GM12878 (cell line): Measurements from ENCODE around the gene NCR3LG1. TPM values are rescaled to one million over a fixed set of nuclear protein-coding genes. Genes with fewer than 3 reads are reported as not detected.

Experiments used
- ATAC-seq: fragments of 200-7000 bp; cut with Tn5 transposase; 3 replicates; pipeline ENCODE4 v1.9.1; 2020; ENCODE audit warnings: mild to moderate bottlenecking, moderate library complexity
- BruUV-seq: library from RNA; stranded (reverse); fragments of 400-500 nt; replicated peaks from 2 replicates; lab custom pipeline; 2021; lab: Mats Ljungman, UMichigan
- CTCF ChIA-PET: fragments of 300-600 bp; sonication (Branson Sonifier 250); formaldehyde crosslinking; extraction: SDS; loops from one replicate; lab custom pipeline; 2021; ENCODE audit warnings: inconsistent platforms; lab: Yijun Ruan, JAX
- POLR2A ChIA-PET: fragments of 350-600 bp; formaldehyde crosslinking; extraction: SDS; loops from one replicate; lab custom pipeline; 2021; ENCODE audit warnings: inconsistent platforms; lab: Charles Lee
- RAD21 ChIA-PET: fragments of 300-600 bp; sonication (Branson Sonifier 250); formaldehyde crosslinking; loops from one replicate; lab custom pipeline; 2023; ENCODE audit warnings: antibody characterized with exemption; ENCODE audit not compliant: unreplicated experiment; lab: Charles Lee
- SMC1A ChIA-PET: fragments of 300-600 bp; sonication (Branson Sonifier 250); formaldehyde crosslinking; loops from one replicate; lab custom pipeline; 2023; ENCODE audit not compliant: unreplicated experiment, uncharacterized antibody; lab: Charles Lee
- DNase-seq: peaks from one replicate; pipeline ENCODE4 v3.0.0-alpha.2; 2011; ENCODE audit warnings: low read depth, low spot score
- FAIRE-seq: peaks from 3 replicates; lab custom pipeline; 2011; peaks lifted over from hg19 to GRCh38; lab: Jason Lieb, UNC
- H2AFZ ChIP-seq: 2 replicates; pipeline ENCODE4 v1.6.0; 2011; ENCODE audit warnings: low read depth, low read length, control low read depth; ENCODE audit not compliant: control insufficient read depth
- H3K27ac ChIP-seq: 2 replicates; pipeline ENCODE4 v1.5.1; 2011; ENCODE audit warnings: control low read depth; ENCODE audit not compliant: control insufficient read depth, insufficient read depth
- H3K27me3 ChIP-seq, 2 experiments: replicated peaks in 1 of 2; 2 replicates each; pipeline versions ENCODE4 v1.6.0 to v1.6.1; 2011; ENCODE audit warnings: low read length in 1 of 2; ENCODE audit not compliant: control insufficient read depth in 2 of 2, insufficient read depth in 2 of 2
- H3K36me3 ChIP-seq, 2 experiments: 2 replicates each; pipeline ENCODE4 v1.5.1; 2011; ENCODE audit warnings: low read length in 1 of 2; ENCODE audit not compliant: control insufficient read depth in 2 of 2, insufficient read depth in 2 of 2
- H3K4me1 ChIP-seq: 2 replicates; pipeline ENCODE4 v1.6.1; 2011; ENCODE audit warnings: mild to moderate bottlenecking, low read length, moderate library complexity, mixed read lengths; ENCODE audit not compliant: control insufficient read depth, insufficient read depth
- H3K4me2 ChIP-seq: 2 replicates; pipeline ENCODE4 v1.6.0; 2011; ENCODE audit warnings: control low read depth; ENCODE audit not compliant: control insufficient read depth, insufficient read depth
- H3K4me3 ChIP-seq: fragments of 200-600 bp; sonication (generic); 2 replicates; pipeline ENCODE4 v1.5.1; 2016
- H3K79me2 ChIP-seq: 2 replicates; pipeline ENCODE4 v1.6.0; 2011; ENCODE audit warnings: low read length; ENCODE audit not compliant: control insufficient read depth, insufficient read depth
- H3K9ac ChIP-seq: 2 replicates; pipeline ENCODE4 v1.8.0; 2011; ENCODE audit warnings: low read length, control low read depth, mixed read lengths; ENCODE audit not compliant: control insufficient read depth, insufficient read depth
- H3K9me3 ChIP-seq: replicated peaks from 3 replicates; pipeline ENCODE4 v1.5.1; 2011; ENCODE audit warnings: mild to moderate bottlenecking, low read length; ENCODE audit not compliant: control insufficient read depth, insufficient read depth
- H4K20me1 ChIP-seq: 2 replicates; pipeline ENCODE4 v1.6.0; 2011; ENCODE audit not compliant: control insufficient read depth, insufficient read depth
- WGBS: methylation state at CpG from one replicate; pipeline ENCODE4 v1.1.6; 2016; ENCODE audit warnings: low lambda C conversion rate; ENCODE audit not compliant: insufficient replicate concordance, insufficient coverage; ENCODE audit errors: missing lambda C conversion rate; 5-methylcytosine and 5-hydroxymethylcytosine counted together
- in situ Hi-C: fragments of 300-500 bp; cut with MboI; formaldehyde crosslinking; loops from 9 replicates; pipeline ENCODE4 v1.14.3; 2018; ENCODE audit warnings: mixed read lengths
- intact Hi-C: fragments of 100-400 bp; cut with micrococcal nuclease; formaldehyde crosslinking; loops from one replicate; pipeline ENCODE4 v1.14.2; 2022; ENCODE audit not compliant: unreplicated experiment
- polyA plus RNA-seq, 11 experiments: library from polyadenylated mRNA; depleted of rRNA in 4 of 11; unstranded in 6 of 11; stranded (reverse) in 5 of 11; fragments of >200 nt; fragmentation: Nextera tagmentation in 4 of 11; fragmentation: Illumina TruSeq in 1 of 11; extraction: Ambion mirVana in 4 of 11; extraction: Trizol in 1 of 11; gene quantifications; 1 replicate in 1 of 11; 2 replicates in 10 of 11; pipeline versions ENCODE4 v1.2.1 to v1.2.3, GENCODE V29; 2011 to 2016; ENCODE audit warnings: inconsistent platforms in 2 of 11, missing spikeins in 2 of 11, low read depth in 1 of 11
- total RNA-seq, 4 experiments: library from RNA; depleted of rRNA in 3 of 4; stranded (reverse); fragments of >200 nt in 3 of 4; fragmentation: Illumina TruSeq in 1 of 4; extraction: Trizol in 1 of 4; gene quantifications; 2 replicates each; pipeline versions ENCODE4 v1.2.1 to v1.2.3, GENCODE V29; 2013 to 2021
- TF ChIP-seq, protein P1 (sequence below): IDR thresholded peaks from 2 replicates; pipeline ENCODE4 v1.6.1; 2012; ENCODE audit warnings: low read depth, low read length, improper control_type of control experiment
- TF ChIP-seq, protein P2 (sequence below): IDR thresholded peaks from 2 replicates; pipeline ENCODE4 v1.6.1; 2011; ENCODE audit warnings: borderline replicate concordance, low read depth, mild to moderate bottlenecking, moderate library complexity, low read length; ENCODE audit not compliant: insufficient read depth, poor library complexity, severe bottlenecking

Gene NCR3LG1
- total and polyA plus RNA-seq, 10 of the 15 experiments (the other 5 are each of a cell fraction or from before 2014, with no cell fraction given): under 0.01 to 0.18 (median 0.11) TPM; not detected in 2

GRCh38 chr11:17383461-17383860, 31.9 kb downstream of the NCR3LG1 start:
- ChIA-PET SMC1A (interaction anchor here (1.0 to 4.1 kb wide), 9 partner anchors 23 to 439 kb away, joined by 3 to 22 read pairs (median 3); no protein-coding TSS in a partner anchor), POLR2A (no interaction called here)

More at GRCh38 chr11:17383461-17383860, 31.9 kb downstream of the NCR3LG1 start:
- DNase-seq (no peak), FAIRE-seq (no peak)
- Histone ChIP-seq H3K27ac (no peak overlapping the region), H3K79me2 (no peaks in the 10 kb centered on the region)
- RAD21 ChIA-PET: interaction anchor here (0.7 to 2.5 kb wide), 7 partner anchors 35 to 563 kb away, joined by 3 to 20 read pairs (median 5); no protein-coding TSS in a partner anchor
- in situ Hi-C loops: loop anchor here (10.0 kb wide), 1 partner anchor 121 kb away; no protein-coding TSS in a partner anchor
- TF ChIP-seq, protein P1, sequence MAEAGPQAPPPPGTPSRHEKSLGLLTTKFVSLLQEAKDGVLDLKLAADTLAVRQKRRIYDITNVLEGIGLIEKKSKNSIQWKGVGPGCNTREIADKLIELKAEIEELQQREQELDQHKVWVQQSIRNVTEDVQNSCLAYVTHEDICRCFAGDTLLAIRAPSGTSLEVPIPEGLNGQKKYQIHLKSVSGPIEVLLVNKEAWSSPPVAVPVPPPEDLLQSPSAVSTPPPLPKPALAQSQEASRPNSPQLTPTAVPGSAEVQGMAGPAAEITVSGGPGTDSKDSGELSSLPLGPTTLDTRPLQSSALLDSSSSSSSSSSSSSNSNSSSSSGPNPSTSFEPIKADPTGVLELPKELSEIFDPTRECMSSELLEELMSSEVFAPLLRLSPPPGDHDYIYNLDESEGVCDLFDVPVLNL: no peak
- TF ChIP-seq, protein P2, sequence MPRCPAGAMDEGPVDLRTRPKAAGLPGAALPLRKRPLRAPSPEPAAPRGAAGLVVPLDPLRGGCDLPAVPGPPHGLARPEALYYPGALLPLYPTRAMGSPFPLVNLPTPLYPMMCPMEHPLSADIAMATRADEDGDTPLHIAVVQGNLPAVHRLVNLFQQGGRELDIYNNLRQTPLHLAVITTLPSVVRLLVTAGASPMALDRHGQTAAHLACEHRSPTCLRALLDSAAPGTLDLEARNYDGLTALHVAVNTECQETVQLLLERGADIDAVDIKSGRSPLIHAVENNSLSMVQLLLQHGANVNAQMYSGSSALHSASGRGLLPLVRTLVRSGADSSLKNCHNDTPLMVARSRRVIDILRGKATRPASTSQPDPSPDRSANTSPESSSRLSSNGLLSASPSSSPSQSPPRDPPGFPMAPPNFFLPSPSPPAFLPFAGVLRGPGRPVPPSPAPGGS: peak; percentile 46
- TF ChIP-seq, all 136 proteins: peak for 1
- Histone ChIP-seq H3K4me2 (no peak overlapping the region), H2AFZ (no peak overlapping the region), H3K4me1 (no peaks in the 10 kb centered on the region), H4K20me1 (no peaks in the 10 kb centered on the region), H3K36me3 (no peaks in the 10 kb centered on the region), H3K4me3 (no peak overlapping the region), H3K9me3 (no peaks in the 10 kb centered on the region; the same call in 2 of the 3 replicates), H3K9ac (no peak overlapping the region), H3K27me3 (peaks cover 0 to 2% of the 10 kb centered on the region in 2 experiments; a peak in 2 of 4 replicates)
- BruUV-seq: no TSS peak
- 94% methylated on average over 1 of the region's 1 CpG for WGBS
- CTCF ChIA-PET: interaction anchor here (0.7 to 4.3 kb wide), 27 partner anchors 8 to 562 kb away, joined by 3 to 61 read pairs (median 5); no protein-coding TSS in a partner anchor
- no peak for ATAC-seq
- intact Hi-C loops: no loop called here
